HG02981 (cell line): Measurements from ENCODE around the gene KAT2A.

Experiments used
- ATAC-seq: cut with Tn5 transposase; IDR thresholded peaks from one replicate; pipeline ENCODE4 v1.9.1; 2021; ENCODE audit warnings: mild to moderate bottlenecking, moderate library complexity; ENCODE audit not compliant: unreplicated experiment

Gene KAT2A

DNA sequence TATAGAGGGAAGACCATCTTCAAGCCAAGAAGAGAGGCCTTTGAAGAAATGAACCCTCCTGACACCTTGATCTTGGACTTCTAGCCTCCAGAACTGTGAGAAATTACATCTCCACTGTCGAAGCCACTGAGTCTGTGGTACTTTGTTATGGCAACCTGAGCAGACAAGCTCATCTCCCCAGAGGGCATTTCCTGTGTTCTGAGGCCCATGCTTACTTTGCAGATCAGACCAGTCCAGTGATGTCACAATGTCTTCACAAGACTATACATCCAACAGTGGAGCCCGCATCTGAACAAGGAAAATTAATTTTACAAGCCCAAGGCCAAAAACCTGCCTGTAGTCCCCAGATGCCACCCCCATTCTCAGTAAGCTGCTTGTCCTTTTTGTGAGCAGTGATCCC, 56.0 kb downstream of the KAT2A start:
- ATAC-seq, result no peak
